Astrocyte (in vitro differentiated cells and primary cell): Measurements from ENCODE around the gene ZCCHC10. TPM values are rescaled to one million over a fixed set of nuclear protein-coding genes. Genes with fewer than 3 reads are reported as not detected.

ENCODE experiments used
- DNase-seq: peaks from one replicate; pipeline ENCODE4 v3.0.0-alpha.2; 2010; ENCODE audit warnings: low read depth
- FAIRE-seq: peaks from 2 replicates; lab custom pipeline; 2011; peaks lifted over from hg19 to GRCh38; lab: Jason Lieb, UNC
- H2AFZ ChIP-seq: 2 replicates; pipeline ENCODE4 v1.6.0; 2012; ENCODE audit warnings: low read depth, low read length, inconsistent platforms
- H3K27ac ChIP-seq: 2 replicates; pipeline ENCODE4 v1.5.1; 2011; ENCODE audit warnings: low read depth, low read length, inconsistent platforms
- H3K27me3 ChIP-seq: 2 replicates; pipeline ENCODE4 v1.6.0; 2011; ENCODE audit warnings: low read length, inconsistent platforms; ENCODE audit not compliant: insufficient read depth
- H3K36me3 ChIP-seq: 2 replicates; pipeline ENCODE4 v1.5.1; 2011; ENCODE audit warnings: low read length, inconsistent platforms; ENCODE audit not compliant: insufficient read depth
- H3K4me1 ChIP-seq: 2 replicates; pipeline ENCODE4 v1.5.1; 2011; ENCODE audit warnings: low read length, inconsistent platforms; ENCODE audit not compliant: insufficient read depth
- H3K4me2 ChIP-seq: 2 replicates; pipeline ENCODE4 v1.6.0; 2012; ENCODE audit warnings: low read length, inconsistent platforms
- H3K4me3 ChIP-seq: 2 replicates; pipeline ENCODE4 v1.5.1; 2011; ENCODE audit warnings: low read depth, mild to moderate bottlenecking, low read length, inconsistent platforms; ENCODE audit not compliant: insufficient read depth
- H3K79me2 ChIP-seq: 2 replicates; pipeline ENCODE4 v1.6.0; 2012; ENCODE audit warnings: mild to moderate bottlenecking, low read length, inconsistent platforms; ENCODE audit not compliant: insufficient read depth
- H3K9ac ChIP-seq: 2 replicates; pipeline ENCODE4 v1.6.0; 2012; ENCODE audit warnings: mild to moderate bottlenecking, low read length, inconsistent platforms
- H3K9me3 ChIP-seq: 2 replicates; pipeline ENCODE4 v1.5.1; 2012; ENCODE audit warnings: low read depth, mild to moderate bottlenecking, low read length, inconsistent platforms; ENCODE audit not compliant: insufficient read depth
- H4K20me1 ChIP-seq: 2 replicates; pipeline ENCODE4 v1.6.0; 2012; ENCODE audit warnings: low read length, inconsistent platforms; ENCODE audit not compliant: insufficient read depth
- H3K27ac Mint-ChIP-seq: one replicate; pipeline ENCODE4 v1.8.0; 2021; ENCODE audit warnings: mild to moderate bottlenecking, mixed read lengths; ENCODE audit not compliant: unreplicated experiment
- H3K27me3 Mint-ChIP-seq: one replicate; pipeline ENCODE4 v1.8.0; 2021; ENCODE audit warnings: low read depth, mixed read lengths; ENCODE audit not compliant: unreplicated experiment
- H3K36me3 Mint-ChIP-seq: one replicate; pipeline ENCODE4 v1.8.0; 2021; ENCODE audit warnings: low read depth, mixed read lengths; ENCODE audit not compliant: unreplicated experiment
- H3K4me1 Mint-ChIP-seq: one replicate; pipeline ENCODE4 v1.8.0; 2021; ENCODE audit warnings: low read depth, mixed read lengths; ENCODE audit not compliant: unreplicated experiment
- H3K4me3 Mint-ChIP-seq: one replicate; pipeline ENCODE4 v1.8.0; 2021; ENCODE audit warnings: mild to moderate bottlenecking, moderate library complexity, mixed read lengths; ENCODE audit not compliant: unreplicated experiment
- H3K9me3 Mint-ChIP-seq: one replicate; pipeline ENCODE4 v1.8.0; 2021; ENCODE audit warnings: mild to moderate bottlenecking, mixed read lengths; ENCODE audit not compliant: unreplicated experiment
- CTCF ChIP-seq: IDR thresholded peaks from 2 replicates; pipeline ENCODE4 v1.5.1; 2011; ENCODE audit warnings: low read depth, mild to moderate bottlenecking, inconsistent platforms, low read length, moderate library complexity; ENCODE audit not compliant: insufficient read depth
- EZH2 ChIP-seq: IDR thresholded peaks from 2 replicates; pipeline ENCODE4 v1.6.1; 2012; ENCODE audit warnings: mild to moderate bottlenecking, low read length, inconsistent platforms; ENCODE audit not compliant: insufficient read depth
- total RNA-seq: library from RNA; stranded (reverse); gene quantifications from 2 replicates; pipeline ENCODE4 v1.2.1, GENCODE V29; 2021

ZCCHC10 gene
- total RNA-seq, 1 donor from 2014 or later: 29.1 TPM

- H3K9me3 ChIP-seq: no peaks in the 10 kb centered on the region
- H2AFZ ChIP-seq: no peak overlapping the region
- FAIRE-seq (no peak), DNase-seq (no peak)
- H3K36me3 ChIP-seq: peaks cover 5% of the 10 kb centered on the region
- Mint-ChIP-seq H3K36me3 (peaks cover 13% of the 10 kb centered on the region), H3K27ac (no peak overlapping the region), H3K9me3 (no peaks in the 10 kb centered on the region), H3K27me3 (no peaks in the 10 kb centered on the region), H3K4me3 (no peak overlapping the region), H3K4me1 (peaks cover 25% of the 10 kb centered on the region)
- no peak overlapping the region for H3K4me3 ChIP-seq
- no peak for TF ChIP-seq CTCF
- no peak for TF ChIP-seq EZH2
- peaks cover 12% of the 10 kb centered on the region for H3K4me1 ChIP-seq
- H3K9ac ChIP-seq: no peak overlapping the region
- no peak overlapping the region for H3K4me2 ChIP-seq
- H3K27ac ChIP-seq: no peak overlapping the region
- peaks cover 99% of the 10 kb centered on the region for H4K20me1 ChIP-seq
- H3K27me3 ChIP-seq: no peaks in the 10 kb centered on the region
- peaks cover 100% of the 10 kb centered on the region for H3K79me2 ChIP-seq
Observed at GRCh38 chr5:132949136-132949535, 77.2 kb downstream of the ZCCHC10 start.

- peaks cover 9% of the 10 kb centered on the region for H3K36me3 Mint-ChIP-seq
- peaks cover 99% of the 10 kb centered on the region for H3K79me2 ChIP-seq
- H3K9ac ChIP-seq: no peak overlapping the region
- H3K36me3 ChIP-seq: peaks cover 5% of the 10 kb centered on the region
- no peak overlapping the region for H3K27ac Mint-ChIP-seq
- H3K27ac ChIP-seq: peak overlapping the region; percentile 57
- no peaks in the 10 kb centered on the region for H3K9me3 ChIP-seq
- peaks cover 98% of the 10 kb centered on the region for H4K20me1 ChIP-seq
- H3K4me1 Mint-ChIP-seq: peaks cover 21% of the 10 kb centered on the region
- peak overlapping the region; percentile 69 for H3K4me2 ChIP-seq
- FAIRE-seq: no peak
- H3K9me3 Mint-ChIP-seq: no peaks in the 10 kb centered on the region
- H3K4me1 ChIP-seq: peaks cover 12% of the 10 kb centered on the region
- no peaks in the 10 kb centered on the region for H3K27me3 ChIP-seq
- no peaks in the 10 kb centered on the region for H3K27me3 Mint-ChIP-seq
- no peak overlapping the region for H3K4me3 Mint-ChIP-seq
- H2AFZ ChIP-seq: no peak overlapping the region
- no peak overlapping the region for H3K4me3 ChIP-seq
- TF ChIP-seq CTCF (no peak), EZH2 (no peak)
- peak; percentile 43 for DNase-seq
Observed at GRCh38 chr5:132947671-132948070, 78.7 kb downstream of the ZCCHC10 start.

Other genes starting within 250 kb of the ZCCHC10 start
- 97.5 and 106 TPM in 2 replicates for gene SEPTIN8, start 249.3 kb downstream of the ZCCHC10 start, total RNA-seq
- gene SOWAHA, start 213.2 kb downstream of the ZCCHC10 start, total RNA-seq: 0.10 and 0.20 TPM in 2 replicates
- gene SHROOM1, start 195.9 kb downstream of the ZCCHC10 start, total RNA-seq: 5.0 TPM in 2 replicates
- gene GDF9, start 160.1 kb downstream of the ZCCHC10 start, total RNA-seq: 0.34 and 0.46 TPM in 2 replicates
- 382 and 409 TPM in 2 replicates for gene UQCRQ, start 159.9 kb downstream of the ZCCHC10 start, total RNA-seq
- gene LEAP2, start 152.9 kb downstream of the ZCCHC10 start, total RNA-seq: 0.27 and 0.31 TPM in 2 replicates
- 154 and 163 TPM in 2 replicates for gene AFF4, start 62.9 kb downstream of the ZCCHC10 start, total RNA-seq
- gene HSPA4, start 25.5 kb upstream of the ZCCHC10 start, total RNA-seq: 198 and 210 TPM in 2 replicates